ENCODE data around the gene SUN1. TPM values are rescaled to one million over a fixed set of nuclear protein-coding genes. Genes with fewer than 3 reads are reported as not detected.

The SUN1 gene
- total and polyA plus RNA-seq, 4 donors = 24.8 to 162 (median 40.1) TPM

GRCh38 chr7:836429-836828 is 4.2 kb downstream of the SUN1 start (continued):
- TF ChIP-seq NR2F2 (IDR thresholded peaks at IDR 0.05) = no peak
- no peak for TF ChIP-seq ATF3 (IDR thresholded peaks at IDR 0.05)
- TF ChIP-seq RAD21 (IDR thresholded peaks at IDR 0.05) = peak; percentile 72 to 80

- WGBS = 95% methylated on average over 19 of the region's 19 CpGs
- Histone ChIP-seq H3K4me3 (ENCODE audit: low read depth in 1 of 3, low read length in 3 of 3) (no peak overlapping the region), H3K9me3 (ENCODE audit: control insufficient read depth in 4 of 4, low read length in 3 of 4) (no peaks in the 10 kb centered on the region), H3K9ac (ENCODE audit: low read depth in 1 of 2, low read length in 2 of 2) (no peak overlapping the region), H3K27me3 (ENCODE audit: control insufficient read depth in 4 of 4, insufficient read depth in 4 of 4, low read length in 3 of 4) (no peaks in the 10 kb centered on the region), H3K36me3 (ENCODE audit: control insufficient read depth in 4 of 4, insufficient read depth in 3 of 4, low read depth in 1 of 4, low read length in 3 of 4) (peaks cover 6 to 17% (median 13%) of the 10 kb centered on the region in 4 donors), H3K27ac (ENCODE audit: low read depth in 1 of 2, low read length in 2 of 2) (no peak overlapping the region), H3K4me1 (ENCODE audit: control insufficient read depth in 4 of 4, insufficient read depth in 4 of 4, low read length in 3 of 4) (peaks cover 0 to 12% (median 0%) of the 10 kb centered on the region in 4 donors)
- TF ChIP-seq MAX (IDR thresholded peaks at IDR 0.05) (no peak), TAF1 (conservative IDR thresholded peaks at IDR 0.05) (no peak), HNF4A (conservative IDR thresholded peaks at IDR 0.05) (no peak), FOXA1 (IDR thresholded peaks at IDR 0.05) (no peak), FOXA2 (IDR thresholded peaks at IDR 0.05) (no peak), ZBTB33 (IDR thresholded peaks at IDR 0.05) (no peak), RXRA (IDR thresholded peaks at IDR 0.05) (no peak), REST (IDR thresholded peaks at IDR 0.05) (no peak), HNF4G (IDR thresholded peaks at IDR 0.05) (no peak), YY1 (IDR thresholded peaks at IDR 0.05) (no peak)
- no peak for DNase-seq (ENCODE audit: low spot score)
These were observed 4.7 kb downstream of the SUN1 start for GRCh38 chr7:837001-837400.

GRCh38 chr7:840001-840600 is 7.8 kb downstream of the SUN1 start:
- Histone ChIP-seq H3K4me1 (ENCODE audit: control insufficient read depth in 4 of 4, insufficient read depth in 4 of 4, low read length in 3 of 4) (peaks cover 0 to 9% (median 0%) of the 10 kb centered on the region in 4 donors), H3K9me3 (ENCODE audit: control insufficient read depth in 4 of 4, low read length in 3 of 4) (no peaks in the 10 kb centered on the region), H3K4me3 (ENCODE audit: low read depth in 1 of 3, low read length in 3 of 3) (no peak overlapping the region), H3K27ac (ENCODE audit: low read depth in 1 of 2, low read length in 2 of 2) (no peak overlapping the region), H3K36me3 (ENCODE audit: control insufficient read depth in 4 of 4, insufficient read depth in 3 of 4, low read depth in 1 of 4, low read length in 3 of 4) (peaks cover 8 to 47% (median 26%) of the 10 kb centered on the region in 4 donors), H3K27me3 (ENCODE audit: control insufficient read depth in 4 of 4, insufficient read depth in 4 of 4, low read length in 3 of 4) (no peaks in the 10 kb centered on the region), H3K9ac (ENCODE audit: low read depth in 1 of 2, low read length in 2 of 2) (no peak overlapping the region)
- 92% methylated on average over 24 of the region's 24 CpGs for WGBS
- DNase-seq (ENCODE audit: low spot score) = no peak
- TF ChIP-seq HNF4A (conservative IDR thresholded peaks at IDR 0.05) (no peak), CTCF (IDR thresholded peaks at IDR 0.05; ENCODE audit: low read depth, low read length, missing input control) (no peak), RAD21 (IDR thresholded peaks at IDR 0.05) (no peak), YY1 (IDR thresholded peaks at IDR 0.05) (no peak), RXRA (IDR thresholded peaks at IDR 0.05) (no peak), FOXA2 (IDR thresholded peaks at IDR 0.05) (no peak), MAX (IDR thresholded peaks at IDR 0.05) (no peak), SP1 (IDR thresholded peaks at IDR 0.05) (no peak), FOXA1 (IDR thresholded peaks at IDR 0.05) (no peak), TAF1 (conservative IDR thresholded peaks at IDR 0.05) (no peak), NR2F2 (IDR thresholded peaks at IDR 0.05) (no peak), HNF4G (IDR thresholded peaks at IDR 0.05) (no peak), EGR1 (IDR thresholded peaks at IDR 0.05; ENCODE audit: low read depth in 2 of 2) (no peak), ATF3 (IDR thresholded peaks at IDR 0.05) (no peak), ZBTB33 (IDR thresholded peaks at IDR 0.05) (no peak), JUND (IDR thresholded peaks at IDR 0.05) (no peak)
